GM21786 (cell line): Measurements from ENCODE around the gene EXOC2.

Source experiments
- ATAC-seq: cut with Tn5 transposase; IDR thresholded peaks from one replicate; pipeline ENCODE4 v1.9.1; 2021; ENCODE audit not compliant: unreplicated experiment

The EXOC2 gene

GRCh38 chr6:503610-504362 is 189.2 kb downstream of the EXOC2 start:
- no peak for ATAC-seq

- ATAC-seq, result no peak
These were observed 190.2 kb downstream of the EXOC2 start for GRCh38 chr6:502761-503160.

GRCh38 chr6:501891-502601 is 190.9 kb downstream of the EXOC2 start:
- ATAC-seq, result no peak

- ATAC-seq, result no peak
These were observed 193.3 kb downstream of the EXOC2 start for GRCh38 chr6:499617-500016.

- peak; percentile 68 for ATAC-seq
These were observed 194.1 kb downstream of the EXOC2 start for GRCh38 chr6:498795-499231.

- no peak for ATAC-seq
These were observed 195.7 kb downstream of the EXOC2 start for GRCh38 chr6:497258-497657.

- ATAC-seq, result no peak
These were observed 196.3 kb downstream of the EXOC2 start for GRCh38 chr6:496649-497048.

GRCh38 chr6:494394-494793 is 198.5 kb downstream of the EXOC2 start:
- ATAC-seq, result no peak

- ATAC-seq, result no peak
These were observed 199.1 kb downstream of the EXOC2 start for GRCh38 chr6:493840-494239.

- no peak for ATAC-seq
These were observed 200.0 kb downstream of the EXOC2 start for GRCh38 chr6:492816-493414.

GRCh38 chr6:492178-492577 is 200.8 kb downstream of the EXOC2 start:
- ATAC-seq, result no peak

- no peak for ATAC-seq
These were observed 201.7 kb downstream of the EXOC2 start for GRCh38 chr6:491233-491632.

GRCh38 chr6:490251-491037 is 202.5 kb downstream of the EXOC2 start:
- ATAC-seq, result no peak

GRCh38 chr6:489762-490161 is 203.2 kb downstream of the EXOC2 start:
- ATAC-seq, result no peak

GRCh38 chr6:489001-489400 is 203.9 kb downstream of the EXOC2 start:
- ATAC-seq, result no peak

GRCh38 chr6:487956-488355 is 205.0 kb downstream of the EXOC2 start:
- no peak for ATAC-seq

- ATAC-seq, result no peak
These were observed 207.2 kb downstream of the EXOC2 start for GRCh38 chr6:485655-486170.

GRCh38 chr6:484746-485145 is 208.2 kb downstream of the EXOC2 start:
- no peak for ATAC-seq

GRCh38 chr6:484086-484745 is 208.7 kb downstream of the EXOC2 start:
- peak; percentile 62 for ATAC-seq

- no peak for ATAC-seq
These were observed 217.6 kb downstream of the EXOC2 start for GRCh38 chr6:475314-475713.
